ENCODE data around the gene MRPL10. TPM values are rescaled to one million over a fixed set of nuclear protein-coding genes. Genes with fewer than 3 reads are reported as not detected.

MRPL10 gene
- total RNA-seq, 1 experiment from 2014 or later: 159 TPM

- peaks cover 6% of the 10 kb centered on the region for H3K36me3 Mint-ChIP-seq (ENCODE audit: insufficient read depth, unreplicated experiment)
- no peak overlapping the region for H3K27ac Mint-ChIP-seq (ENCODE audit: unreplicated experiment)
- ChIA-PET CTCF (interaction anchor here (0.6 kb wide), 1 partner anchor 166 kb away, joined by 4 read pairs; no protein-coding TSS in a partner anchor), POLR2A (no interaction called here)
- DNase-seq: no peak
- no peaks in the 10 kb centered on the region for H3K9me3 Mint-ChIP-seq (ENCODE audit: unreplicated experiment)
- H3K4me3 Mint-ChIP-seq (ENCODE audit: unreplicated experiment): no peak overlapping the region
- intact Hi-C loops (cut with micrococcal nuclease; ENCODE audit: unreplicated experiment): no loop called here
- TF ChIP-seq CTCF (IDR thresholded peaks at IDR 0.05; ENCODE audit: insufficient read depth in 1 of 2, low read depth in 1 of 2, low read length in 1 of 2, severe bottlenecking in 1 of 2, unreplicated experiment in 1 of 2): no peak
- BruUV-seq (replicated peaks): no TSS peak
- peaks cover 9% of the 10 kb centered on the region for H3K4me1 ChIP-seq
- H3K4me1 Mint-ChIP-seq (ENCODE audit: low read depth, unreplicated experiment): peaks cover 23% of the 10 kb centered on the region
- no peaks in the 10 kb centered on the region for H3K9me3 ChIP-seq
- H3K27me3 Mint-ChIP-seq (ENCODE audit: insufficient read depth, unreplicated experiment): no peaks in the 10 kb centered on the region
- no peak overlapping the region for H3K4me3 ChIP-seq (ENCODE audit: low read depth, low read length)
- peaks cover 4% of the 10 kb centered on the region for H3K36me3 ChIP-seq (ENCODE audit: control insufficient read depth, insufficient read depth, low read length)
- H3K27me3 ChIP-seq (replicated peaks; ENCODE audit: control insufficient read depth, insufficient read depth, low read length): no peaks in the 10 kb centered on the region
Observed at GRCh38 chr17:47816947-47817346, 14.4 kb downstream of the MRPL10 start.

DNA sequence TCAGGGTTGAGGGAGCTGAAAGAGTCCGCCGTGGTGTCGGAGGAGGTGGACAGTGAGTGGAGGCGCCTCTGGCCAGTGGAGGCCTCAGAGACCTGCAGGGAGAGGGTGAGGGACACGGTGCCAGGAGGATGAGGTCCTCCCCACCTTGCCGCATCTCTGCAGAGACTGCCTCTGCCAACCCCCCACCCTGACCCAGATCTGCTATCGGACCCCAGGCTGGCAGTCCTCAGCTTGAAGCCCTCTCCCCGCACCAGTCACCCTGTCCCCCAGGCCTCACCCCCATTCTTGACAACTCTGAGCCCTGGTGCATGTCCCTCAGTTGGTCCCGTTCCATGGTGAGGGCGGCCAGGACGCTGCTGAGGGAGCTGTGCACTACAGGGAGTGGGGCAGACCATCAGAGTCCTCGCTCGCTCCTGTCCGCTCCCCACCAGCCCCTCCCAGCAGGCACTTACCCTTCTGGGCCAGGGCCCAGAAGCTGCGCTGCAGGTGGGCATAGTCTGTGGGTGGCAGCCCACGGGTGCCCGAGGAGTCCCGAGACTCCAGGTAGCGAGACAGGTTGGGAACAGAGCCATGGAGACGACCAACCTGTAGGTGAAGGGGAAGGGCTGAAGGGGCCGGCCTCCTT lies 15.1 kb downstream of the MRPL10 start:
- peaks cover 4% of the 10 kb centered on the region for H3K36me3 ChIP-seq (ENCODE audit: control insufficient read depth, insufficient read depth, low read length)
- Mint-ChIP-seq H3K4me3 (ENCODE audit: unreplicated experiment) (no peak overlapping the region), H3K27me3 (ENCODE audit: insufficient read depth, unreplicated experiment) (no peaks in the 10 kb centered on the region), H3K36me3 (ENCODE audit: insufficient read depth, unreplicated experiment) (no peaks in the 10 kb centered on the region), H3K4me1 (ENCODE audit: low read depth, unreplicated experiment) (peaks cover 23% of the 10 kb centered on the region), H3K27ac (ENCODE audit: unreplicated experiment) (no peak overlapping the region), H3K9me3 (ENCODE audit: unreplicated experiment) (no peaks in the 10 kb centered on the region)
- no peaks in the 10 kb centered on the region for H3K27me3 ChIP-seq (replicated peaks; ENCODE audit: control insufficient read depth, insufficient read depth, low read length)
- no peak for DNase-seq
- intact Hi-C loops (cut with micrococcal nuclease; ENCODE audit: unreplicated experiment): no loop called here
- POLR2A ChIA-PET: no interaction called here
- no peak overlapping the region for H3K4me3 ChIP-seq (ENCODE audit: low read depth, low read length)
- TF ChIP-seq CTCF (IDR thresholded peaks at IDR 0.05; ENCODE audit: insufficient read depth in 1 of 2, low read depth in 1 of 2, low read length in 1 of 2, severe bottlenecking in 1 of 2, unreplicated experiment in 1 of 2): no peak
- H3K9me3 ChIP-seq: no peaks in the 10 kb centered on the region
- BruUV-seq (replicated peaks): no TSS peak
- CTCF ChIA-PET: interaction anchor here (2.0 kb wide), 1 partner anchor 15 kb away, joined by 4 read pairs; the partner anchor contains the start of gene MRPL10
- peaks cover 16% of the 10 kb centered on the region for H3K4me1 ChIP-seq

DNA sequence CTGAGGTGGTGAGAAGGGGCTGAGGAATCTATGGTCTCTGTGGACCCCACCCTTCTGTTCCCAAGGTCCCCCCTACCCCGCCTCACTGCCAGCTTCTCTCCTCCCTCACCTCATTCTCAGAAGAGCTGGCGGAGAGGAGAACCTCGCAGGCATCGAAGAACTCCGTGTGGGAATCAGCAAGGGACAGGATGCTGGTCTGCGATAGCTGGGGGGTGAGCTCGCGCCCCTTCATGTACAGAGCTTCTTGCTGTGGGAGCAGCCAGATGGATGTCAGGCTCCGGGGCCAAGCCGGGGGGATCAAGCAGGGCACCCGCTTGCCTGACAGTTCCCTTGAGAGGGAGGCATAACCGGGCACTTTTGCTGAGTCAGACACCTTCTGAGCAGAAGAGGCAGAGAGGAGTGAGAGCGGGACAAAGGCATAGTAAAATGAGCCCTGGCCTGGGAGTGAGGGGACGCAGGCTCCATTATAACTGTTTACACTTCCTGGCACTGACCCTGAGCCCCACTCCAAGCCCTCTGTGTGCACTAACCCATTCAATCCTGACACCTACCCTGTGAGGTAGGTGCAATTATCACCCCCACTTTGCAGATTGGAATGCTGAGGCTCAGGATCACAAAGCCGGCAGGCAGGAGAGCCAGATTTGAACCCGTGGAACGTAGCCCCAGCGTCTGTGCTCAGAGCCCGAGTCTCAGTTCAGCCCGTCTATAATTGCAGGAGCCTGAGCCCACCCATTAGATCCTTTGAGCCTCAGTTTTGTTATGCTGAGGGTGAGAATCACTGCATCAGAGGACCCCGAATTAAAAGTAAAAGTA lies 16.0 kb downstream of the MRPL10 start:
- H3K36me3 ChIP-seq (ENCODE audit: control insufficient read depth, insufficient read depth, low read length): peaks cover 4% of the 10 kb centered on the region
- no peaks in the 10 kb centered on the region for H3K27me3 ChIP-seq (replicated peaks; ENCODE audit: control insufficient read depth, insufficient read depth, low read length)
- Mint-ChIP-seq H3K4me1 (ENCODE audit: low read depth, unreplicated experiment) (peaks cover 23% of the 10 kb centered on the region), H3K27me3 (ENCODE audit: insufficient read depth, unreplicated experiment) (no peaks in the 10 kb centered on the region), H3K36me3 (ENCODE audit: insufficient read depth, unreplicated experiment) (peaks cover 4% of the 10 kb centered on the region), H3K9me3 (ENCODE audit: unreplicated experiment) (no peaks in the 10 kb centered on the region), H3K4me3 (ENCODE audit: unreplicated experiment) (no peak overlapping the region), H3K27ac (ENCODE audit: unreplicated experiment) (peak overlapping the region; percentile 2)
- DNase-seq: peak in 1 of 2 experiments; percentile 50
- peaks cover 17% of the 10 kb centered on the region for H3K4me1 ChIP-seq
- ChIA-PET POLR2A (interaction anchor here (1.4 kb wide), 1 partner anchor 16 kb away, joined by 10 read pairs; the partner anchor contains the start of genes LRRC46 and MRPL10), CTCF (interaction anchor here (2.0 kb wide), 1 partner anchor 15 kb away, joined by 4 read pairs; the partner anchor contains the start of gene MRPL10)
- no peaks in the 10 kb centered on the region for H3K9me3 ChIP-seq
- intact Hi-C loops (cut with micrococcal nuclease; ENCODE audit: unreplicated experiment): no loop called here
- no TSS peak for BruUV-seq (replicated peaks)
- H3K4me3 ChIP-seq (ENCODE audit: low read depth, low read length): no peak overlapping the region
- no peak for TF ChIP-seq CTCF (IDR thresholded peaks at IDR 0.05; ENCODE audit: insufficient read depth in 1 of 2, low read depth in 1 of 2, low read length in 1 of 2, severe bottlenecking in 1 of 2, unreplicated experiment in 1 of 2)
